Epithelial cell of esophagus (primary cell): ENCODE results near the gene TRIM27.
"Not testable (repeated sequence)": the region's sequence is repeated elsewhere in the genome, so short reads cannot be mapped to it uniquely, and the experiment has no call there.

Experiments used
- DNase-seq: peaks from one replicate; pipeline ENCODE4 v3.0.0; 2010; ENCODE audit warnings: low read depth
- H3K4me3 ChIP-seq: 2 replicates; pipeline ENCODE4 v1.5.1; 2011; ENCODE audit warnings: mild to moderate bottlenecking, low read length, control low read depth
- TF ChIP-seq, protein P1 (sequence below): IDR thresholded peaks from 2 replicates; pipeline ENCODE4 v1.5.1; 2011; ENCODE audit warnings: low read depth, mild to moderate bottlenecking, low read length, control low read depth, inconsistent platforms; ENCODE audit not compliant: insufficient read depth; ENCODE audit errors: missing control alignments

TRIM27 gene, protein sequence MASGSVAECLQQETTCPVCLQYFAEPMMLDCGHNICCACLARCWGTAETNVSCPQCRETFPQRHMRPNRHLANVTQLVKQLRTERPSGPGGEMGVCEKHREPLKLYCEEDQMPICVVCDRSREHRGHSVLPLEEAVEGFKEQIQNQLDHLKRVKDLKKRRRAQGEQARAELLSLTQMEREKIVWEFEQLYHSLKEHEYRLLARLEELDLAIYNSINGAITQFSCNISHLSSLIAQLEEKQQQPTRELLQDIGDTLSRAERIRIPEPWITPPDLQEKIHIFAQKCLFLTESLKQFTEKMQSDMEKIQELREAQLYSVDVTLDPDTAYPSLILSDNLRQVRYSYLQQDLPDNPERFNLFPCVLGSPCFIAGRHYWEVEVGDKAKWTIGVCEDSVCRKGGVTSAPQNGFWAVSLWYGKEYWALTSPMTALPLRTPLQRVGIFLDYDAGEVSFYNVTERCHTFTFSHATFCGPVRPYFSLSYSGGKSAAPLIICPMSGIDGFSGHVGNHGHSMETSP

DNA sequence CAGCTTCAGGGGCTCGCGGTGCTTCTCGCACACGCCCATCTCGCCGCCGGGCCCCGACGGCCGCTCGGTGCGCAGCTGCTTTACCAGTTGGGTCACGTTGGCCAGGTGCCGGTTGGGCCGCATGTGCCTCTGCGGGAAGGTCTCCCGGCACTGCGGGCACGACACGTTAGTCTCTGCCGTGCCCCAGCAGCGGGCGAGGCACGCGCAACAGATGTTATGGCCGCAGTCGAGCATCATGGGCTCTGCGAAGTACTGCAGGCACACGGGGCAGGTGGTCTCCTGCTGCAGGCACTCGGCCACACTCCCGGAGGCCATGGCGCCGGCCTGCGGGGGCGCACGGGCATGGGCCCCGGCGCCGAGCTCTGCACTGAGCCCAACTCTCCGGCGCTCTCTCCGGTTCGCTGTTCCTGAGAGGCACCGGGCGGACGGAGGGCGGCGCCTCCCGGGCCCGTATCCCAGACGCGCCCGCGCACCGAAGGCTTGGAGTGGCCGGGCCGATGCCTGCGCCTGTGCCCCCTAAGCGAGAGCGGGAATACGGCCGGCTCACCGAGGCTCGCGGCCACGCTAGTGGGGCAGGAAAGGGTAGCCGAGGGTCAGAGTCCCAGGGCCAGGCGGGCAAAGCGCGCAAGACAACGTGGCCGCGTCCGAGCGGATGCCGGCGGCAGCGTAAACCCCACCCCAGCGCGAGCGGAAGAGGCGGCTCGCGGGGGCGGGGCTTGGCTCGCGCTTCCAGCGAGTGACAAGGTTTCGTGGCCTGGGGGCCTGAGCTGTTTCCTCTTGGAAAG, at the start of gene TRIM27:
TSS of gene TRIM27 (minus strand) at position 668 of the 785 bp plus-strand sequence. CDS start at position 315, 353 bp downstream.
- H3K4me3 ChIP-seq = peak within 1 kb of the TSS; percentile 78
- DNase-seq = peak; percentile 84
- TF ChIP-seq, protein P1, sequence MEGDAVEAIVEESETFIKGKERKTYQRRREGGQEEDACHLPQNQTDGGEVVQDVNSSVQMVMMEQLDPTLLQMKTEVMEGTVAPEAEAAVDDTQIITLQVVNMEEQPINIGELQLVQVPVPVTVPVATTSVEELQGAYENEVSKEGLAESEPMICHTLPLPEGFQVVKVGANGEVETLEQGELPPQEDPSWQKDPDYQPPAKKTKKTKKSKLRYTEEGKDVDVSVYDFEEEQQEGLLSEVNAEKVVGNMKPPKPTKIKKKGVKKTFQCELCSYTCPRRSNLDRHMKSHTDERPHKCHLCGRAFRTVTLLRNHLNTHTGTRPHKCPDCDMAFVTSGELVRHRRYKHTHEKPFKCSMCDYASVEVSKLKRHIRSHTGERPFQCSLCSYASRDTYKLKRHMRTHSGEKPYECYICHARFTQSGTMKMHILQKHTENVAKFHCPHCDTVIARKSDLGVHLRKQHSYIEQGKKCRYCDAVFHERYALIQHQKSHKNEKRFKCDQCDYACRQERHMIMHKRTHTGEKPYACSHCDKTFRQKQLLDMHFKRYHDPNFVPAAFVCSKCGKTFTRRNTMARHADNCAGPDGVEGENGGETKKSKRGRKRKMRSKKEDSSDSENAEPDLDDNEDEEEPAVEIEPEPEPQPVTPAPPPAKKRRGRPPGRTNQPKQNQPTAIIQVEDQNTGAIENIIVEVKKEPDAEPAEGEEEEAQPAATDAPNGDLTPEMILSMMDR = no peak

DNA sequence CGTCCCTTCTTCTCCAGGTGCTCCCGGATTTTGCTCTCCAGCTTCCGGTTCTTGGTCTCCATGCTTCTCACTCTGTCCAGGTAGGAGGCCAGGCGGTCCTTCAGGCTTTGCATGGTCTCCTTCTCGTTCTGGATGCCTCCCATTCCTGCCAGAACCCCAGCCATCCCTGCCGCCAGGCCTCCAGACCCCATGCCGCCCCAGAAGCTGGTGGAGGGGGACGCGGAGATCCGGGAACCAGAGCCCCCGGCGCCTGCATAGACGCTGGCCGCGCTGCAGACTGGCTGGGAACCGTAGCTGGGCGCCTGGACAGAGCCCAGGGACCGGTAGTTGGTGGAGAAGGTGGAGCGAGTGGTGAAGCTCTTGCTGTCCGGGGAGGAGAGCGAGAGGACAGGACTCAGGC, 46.3 kb upstream of the TRIM27 start:
- not testable (repeated sequence) for DNase-seq, H3K4me3 ChIP-seq

DNA sequence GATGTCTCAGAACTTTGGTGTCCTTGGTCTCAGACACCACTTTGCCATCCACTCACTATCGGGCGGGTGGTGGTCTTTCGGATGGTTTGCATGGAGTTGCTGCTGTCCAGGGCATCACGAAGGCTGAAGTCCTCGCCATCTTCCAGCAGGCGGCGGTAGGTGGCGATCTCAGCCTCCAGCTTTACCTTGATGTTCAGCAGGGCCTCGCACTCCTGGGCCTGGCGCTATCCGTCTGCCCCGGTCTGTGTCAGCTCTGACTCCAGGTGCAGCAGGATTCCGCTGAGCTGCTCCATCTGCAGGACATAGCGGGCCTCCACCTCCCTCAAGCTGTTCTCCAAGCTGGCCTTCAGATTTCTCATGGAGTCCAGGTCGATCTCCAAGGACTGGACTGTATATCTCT, 45.3 kb upstream of the TRIM27 start:
- TF ChIP-seq, protein P1 = no peak

DNA sequence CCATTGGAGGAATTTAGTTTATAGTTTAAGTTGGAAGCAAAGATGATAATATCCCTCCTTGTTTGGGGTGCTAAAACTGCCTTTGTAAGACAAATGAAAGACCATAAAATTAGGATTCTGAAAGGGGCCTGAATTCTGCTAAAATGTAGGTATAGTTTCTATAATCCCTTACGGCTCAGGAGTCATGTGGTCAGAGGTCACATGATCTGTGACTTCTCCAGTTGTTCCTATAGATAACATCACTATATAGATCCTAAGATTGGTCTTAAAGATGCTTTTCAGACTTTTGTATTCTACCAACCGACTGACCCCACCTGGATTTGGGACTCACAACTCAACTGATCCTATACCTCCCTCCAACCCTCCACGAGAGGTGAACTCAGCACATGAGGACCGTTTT, 44.7 kb upstream of the TRIM27 start:
- no peak overlapping the region for H3K4me3 ChIP-seq
- TF ChIP-seq, protein P1 = no peak

More for the DNA sequence above, 45.3 kb upstream of the TRIM27 start:
- no peak overlapping the region for H3K4me3 ChIP-seq
- DNase-seq = no peak

DNA sequence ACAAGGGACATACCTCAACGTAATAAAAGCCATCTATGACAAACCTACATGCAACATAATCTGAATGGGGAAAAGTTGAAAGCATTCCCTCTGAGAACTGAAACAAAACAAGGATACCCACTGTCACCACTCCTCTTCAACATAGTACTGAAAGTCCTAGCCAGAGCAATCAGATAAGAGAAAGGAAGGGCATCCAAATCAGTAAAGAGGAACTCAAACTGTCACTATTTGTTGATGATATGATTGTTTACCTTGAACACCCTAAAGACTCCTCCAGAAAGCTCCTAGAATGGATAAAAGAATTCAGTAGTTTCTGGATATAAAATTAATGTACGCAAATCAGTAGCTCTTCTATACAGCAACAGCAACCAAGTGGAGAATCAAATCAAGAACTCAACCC, 41.9 kb upstream of the TRIM27 start:
- DNase-seq = no peak
- TF ChIP-seq, protein P1 = no peak

More for the DNA sequence above, 44.7 kb upstream of the TRIM27 start:
- DNase-seq = no peak

DNA sequence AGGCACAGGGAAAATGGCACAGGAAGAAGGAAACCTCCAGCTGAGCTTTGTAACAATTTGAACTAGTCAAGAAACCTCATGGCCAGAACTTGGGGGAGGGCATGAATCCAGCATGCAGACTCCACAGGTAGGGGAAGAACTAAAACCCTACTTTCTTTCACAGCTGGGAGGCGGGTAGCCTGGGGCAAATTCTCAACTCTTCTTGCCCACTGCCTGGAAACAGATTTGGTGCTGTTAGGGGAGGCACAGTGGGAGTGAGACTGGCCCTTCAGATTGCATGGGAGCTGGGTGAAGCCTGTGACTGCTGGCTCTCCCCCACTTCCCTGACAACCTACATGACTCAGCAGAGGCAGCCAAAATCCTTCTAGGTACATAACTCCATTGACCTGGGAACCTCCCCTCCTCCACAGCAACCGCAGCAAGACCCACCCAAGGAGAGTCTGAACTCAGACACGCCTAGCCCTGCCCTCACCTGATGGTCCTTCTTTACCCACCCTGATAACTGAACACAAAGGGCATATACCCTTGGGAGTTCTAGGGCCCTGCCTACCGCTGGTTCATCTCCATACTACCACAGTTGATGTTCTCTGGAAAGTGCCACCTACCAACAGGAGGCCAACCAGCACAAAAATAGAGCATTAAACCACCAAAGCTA, 37.2 kb upstream of the TRIM27 start:
- TF ChIP-seq, protein P1 = no peak
- no peak overlapping the region for H3K4me3 ChIP-seq
- DNase-seq = peak; percentile 28

More for the DNA sequence above, 41.9 kb upstream of the TRIM27 start:
- no peak overlapping the region for H3K4me3 ChIP-seq

DNA sequence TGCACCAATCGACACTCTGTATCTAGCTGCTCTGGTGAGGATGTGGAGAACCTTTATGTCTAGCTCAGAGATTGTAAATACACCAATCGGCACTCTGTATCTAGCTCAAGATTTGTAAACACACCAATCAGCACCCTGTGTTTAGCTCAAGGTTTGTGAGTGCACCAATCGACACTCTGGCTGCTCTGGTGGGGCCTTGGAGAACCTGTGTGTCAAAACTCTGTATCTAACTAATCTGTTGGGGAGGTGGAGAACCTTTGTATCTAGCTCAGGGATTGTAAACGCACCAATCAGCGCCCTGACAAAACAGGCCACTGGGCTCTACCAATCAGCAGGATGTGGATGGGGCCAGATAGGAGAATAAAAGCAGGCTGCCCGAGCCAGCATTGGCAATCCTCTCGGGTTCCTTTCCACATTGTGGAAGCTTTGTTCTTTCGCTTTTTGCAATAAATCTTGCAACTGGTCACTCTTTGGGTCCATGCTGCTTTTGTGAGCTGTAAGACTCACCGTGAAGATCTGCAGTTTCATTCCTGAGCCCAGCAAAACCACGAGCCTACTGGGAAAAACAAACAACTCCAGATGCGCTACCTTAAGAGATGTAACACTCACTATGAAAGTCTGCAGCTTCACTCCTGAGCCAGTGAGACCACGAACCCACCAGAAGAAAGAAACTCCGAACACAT, 34.9 kb upstream of the TRIM27 start:
- not testable (repeated sequence) for DNase-seq, H3K4me3 ChIP-seq

DNA sequence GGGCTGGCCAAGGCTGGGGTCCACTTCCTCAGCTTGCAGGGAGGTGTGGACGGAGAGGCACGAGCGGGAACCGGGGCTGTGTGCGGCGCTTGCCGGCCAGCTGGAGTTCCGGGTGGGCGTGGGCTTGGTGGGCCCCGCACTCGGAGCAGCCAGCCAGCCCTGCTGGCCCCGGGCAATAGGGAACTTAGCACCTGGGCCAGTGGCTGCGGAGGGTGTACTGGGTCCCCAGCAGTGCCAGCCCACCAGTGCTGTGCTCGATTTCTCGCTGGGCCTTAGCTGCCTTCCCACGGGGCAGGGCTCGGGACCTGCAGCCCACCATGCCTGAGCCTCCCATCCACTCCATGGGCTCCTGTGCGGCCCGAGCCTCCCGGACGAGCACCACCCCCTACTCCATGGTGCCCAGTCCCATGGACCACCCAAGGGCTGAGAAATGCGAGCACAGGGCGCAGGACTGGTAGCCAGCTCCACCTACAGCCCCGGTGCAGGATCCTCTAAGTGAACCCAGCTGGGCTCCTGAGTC, 34.1 kb upstream of the TRIM27 start:
- not testable (repeated sequence) for DNase-seq, H3K4me3 ChIP-seq
